ENCODE measurements around the gene SPACA9.
A peak's percentile ranks its signal among the peaks of the same experiment; 100 is the strongest.

DNA sequence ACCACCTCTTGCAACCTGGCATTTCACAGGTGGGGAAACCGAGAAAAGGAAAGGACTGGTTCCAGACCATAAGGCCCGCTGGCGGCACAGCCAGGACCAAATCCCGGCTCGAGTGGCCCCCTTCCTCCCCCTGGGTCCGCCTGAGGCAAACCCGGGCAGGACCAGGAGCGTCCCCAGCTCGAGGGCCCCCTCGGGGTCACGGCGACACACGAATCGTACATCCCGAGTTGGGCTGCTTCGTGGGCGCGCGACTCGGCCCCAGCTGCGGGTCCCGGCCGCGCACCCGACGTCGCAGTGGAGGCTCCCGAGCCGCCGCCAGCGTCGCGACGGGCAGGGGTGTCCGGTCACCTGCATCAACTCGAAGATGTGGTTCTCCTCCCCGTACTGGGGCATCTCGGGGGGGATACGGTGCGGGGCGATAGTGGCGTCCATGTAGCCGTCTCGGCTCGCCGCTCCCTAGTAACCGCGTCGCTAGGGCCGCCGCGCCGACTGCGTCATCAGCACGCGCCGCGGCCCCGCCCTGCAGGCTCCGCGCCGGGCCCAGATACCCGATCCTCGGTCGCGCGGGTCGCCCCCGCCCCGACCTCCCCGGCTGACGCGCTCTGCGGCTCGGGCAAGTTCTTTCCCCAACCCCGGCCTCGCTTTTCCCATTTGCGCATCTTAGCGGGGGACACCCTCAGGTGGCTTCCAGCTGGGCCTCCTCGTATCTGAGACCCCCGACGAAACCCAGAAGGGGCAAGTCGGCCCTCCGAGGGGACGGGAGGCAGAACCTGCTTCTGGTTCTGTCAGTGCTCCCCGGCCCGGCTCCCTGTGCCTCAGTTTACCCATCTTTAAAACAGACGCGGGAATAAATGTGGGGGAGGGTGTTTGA, 639 bp upstream of the SPACA9 start, which contains the start of gene AK8:
- TF ChIP-seq POLR2A (IDR thresholded peaks at IDR 0.05; ENCODE audit: low read length) (peak; percentile 29; the same call in 1 of the 2 replicates), RFX5 (IDR thresholded peaks at IDR 0.05) (no peak)
- TF ChIP-seq, protein P1, sequence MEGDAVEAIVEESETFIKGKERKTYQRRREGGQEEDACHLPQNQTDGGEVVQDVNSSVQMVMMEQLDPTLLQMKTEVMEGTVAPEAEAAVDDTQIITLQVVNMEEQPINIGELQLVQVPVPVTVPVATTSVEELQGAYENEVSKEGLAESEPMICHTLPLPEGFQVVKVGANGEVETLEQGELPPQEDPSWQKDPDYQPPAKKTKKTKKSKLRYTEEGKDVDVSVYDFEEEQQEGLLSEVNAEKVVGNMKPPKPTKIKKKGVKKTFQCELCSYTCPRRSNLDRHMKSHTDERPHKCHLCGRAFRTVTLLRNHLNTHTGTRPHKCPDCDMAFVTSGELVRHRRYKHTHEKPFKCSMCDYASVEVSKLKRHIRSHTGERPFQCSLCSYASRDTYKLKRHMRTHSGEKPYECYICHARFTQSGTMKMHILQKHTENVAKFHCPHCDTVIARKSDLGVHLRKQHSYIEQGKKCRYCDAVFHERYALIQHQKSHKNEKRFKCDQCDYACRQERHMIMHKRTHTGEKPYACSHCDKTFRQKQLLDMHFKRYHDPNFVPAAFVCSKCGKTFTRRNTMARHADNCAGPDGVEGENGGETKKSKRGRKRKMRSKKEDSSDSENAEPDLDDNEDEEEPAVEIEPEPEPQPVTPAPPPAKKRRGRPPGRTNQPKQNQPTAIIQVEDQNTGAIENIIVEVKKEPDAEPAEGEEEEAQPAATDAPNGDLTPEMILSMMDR (IDR thresholded peaks at IDR 0.05), result no peak
